ENCODE results near the gene ENO2. TPM values are rescaled to one million over a fixed set of nuclear protein-coding genes. Genes with fewer than 3 reads are reported as not detected.
A peak's percentile ranks its signal among the peaks of the same experiment; 100 is the strongest.

ENO2 gene
- total RNA-seq, 1 donor from 2014 or later = 29.7 TPM

DNA sequence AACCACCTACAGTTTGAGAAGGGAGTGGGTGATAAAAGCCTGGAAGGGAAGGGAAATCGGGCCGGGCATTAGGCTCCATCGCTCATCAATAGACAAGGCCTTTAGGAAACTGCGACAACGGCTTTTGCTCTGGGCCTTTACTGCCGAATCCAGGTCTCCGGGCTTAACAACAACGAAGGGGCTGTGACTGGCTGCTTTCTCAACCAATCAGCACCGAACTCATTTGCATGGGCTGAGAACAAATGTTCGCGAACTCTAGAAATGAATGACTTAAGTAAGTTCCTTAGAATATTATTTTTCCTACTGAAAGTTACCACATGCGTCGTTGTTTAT is 29.0 kb downstream of the ENO2 start:
- DNase-seq (ENCODE audit: low spot score) = peak; percentile 90
- intact Hi-C loops (cut with DNase I) = loop anchor here (5.0 kb wide), 1 partner anchor 99 kb away; no protein-coding TSS in a partner anchor

DNA sequence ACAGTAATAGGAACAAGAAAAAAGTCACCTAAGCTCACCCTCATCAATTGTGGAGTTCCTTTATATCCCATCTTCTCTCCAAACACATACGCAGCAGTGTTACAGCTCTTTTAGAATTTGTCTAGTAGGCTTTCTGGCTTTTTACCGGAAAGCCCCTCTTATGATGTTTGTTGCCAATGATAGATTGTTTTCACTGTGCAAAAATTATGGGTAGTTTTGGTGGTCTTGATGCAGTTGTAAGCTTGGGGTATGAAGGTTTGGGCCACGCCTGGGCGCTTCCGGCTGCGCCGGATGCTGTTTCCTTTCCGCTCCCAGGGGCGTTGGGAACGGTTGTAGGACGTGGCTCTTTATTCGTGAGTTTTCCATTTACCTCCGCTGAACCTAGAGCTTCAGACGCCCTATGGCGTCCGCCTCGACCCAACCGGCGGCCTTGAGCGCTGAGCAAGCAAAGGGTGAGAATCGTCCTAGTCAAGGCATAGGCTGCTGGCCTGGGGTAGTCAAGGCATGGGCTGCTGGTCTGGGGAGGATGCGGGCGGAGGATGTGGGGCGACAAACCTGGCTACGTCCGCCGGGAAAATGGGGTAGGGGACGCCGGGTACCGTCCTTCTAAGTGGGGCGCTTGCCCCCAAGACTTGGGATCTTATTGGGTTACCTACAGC is 29.5 kb downstream of the ENO2 start, which contains the start of the genes C12orf57 and RNU7-1:
Gene C12orf57, plus strand, starts transcription at position 301 of the 659 bp plus-strand sequence. Its CDS starts 100 bp downstream, at position 401.
Gene RNU7-1, plus strand, starts transcription at position 95 of the 659 bp plus-strand sequence.
- no peak for DNase-seq (ENCODE audit: low spot score)
- intact Hi-C loops (cut with DNase I) = loop anchor here (1.0 to 5.0 kb wide), 4 partner anchors 19 to 165 kb away; partner anchors contain the start of gene C1RL

DNA sequence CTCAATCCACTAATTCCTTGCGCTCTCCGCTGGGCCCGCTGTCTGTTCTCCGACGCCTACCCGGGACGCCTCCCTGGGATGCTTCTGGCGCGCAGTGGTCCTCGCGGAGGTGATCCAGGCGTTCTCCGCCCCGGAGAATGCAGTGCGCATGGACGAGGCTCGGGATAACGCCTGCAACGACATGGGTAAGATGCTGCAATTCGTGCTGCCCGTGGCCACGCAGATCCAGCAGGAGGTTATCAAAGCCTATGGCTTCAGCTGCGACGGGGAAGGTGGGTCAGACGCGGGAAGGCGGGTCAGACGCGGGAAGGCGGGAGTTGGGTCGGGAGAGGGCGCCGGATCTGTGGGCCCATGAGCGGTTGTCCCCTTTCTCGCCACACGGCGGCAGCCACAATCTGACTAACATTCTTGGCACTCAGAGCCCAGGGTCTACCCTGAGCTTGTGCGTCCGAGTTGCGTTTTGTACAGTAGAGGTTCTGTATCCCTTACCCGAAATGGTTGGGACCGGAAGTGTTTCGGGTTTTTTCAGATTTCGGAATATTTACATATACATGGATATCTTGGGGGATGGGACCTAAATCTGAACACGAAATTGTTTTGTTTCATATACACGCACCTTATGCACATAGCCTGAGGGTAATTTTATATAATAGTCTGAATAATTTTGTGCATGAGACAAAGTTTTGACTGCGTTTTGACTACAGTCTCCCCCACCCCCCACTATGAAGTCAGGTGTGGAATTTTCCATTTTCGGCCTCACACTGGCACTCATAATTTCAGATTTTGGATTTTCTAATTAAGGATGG is 30.2 kb downstream of the ENO2 start:
- intact Hi-C loops (cut with DNase I) = loop anchor here (1.0 to 5.0 kb wide), 4 partner anchors 20 to 165 kb away; partner anchors contain the start of gene C1RL
- DNase-seq (ENCODE audit: low spot score) = peak; percentile 95

DNA sequence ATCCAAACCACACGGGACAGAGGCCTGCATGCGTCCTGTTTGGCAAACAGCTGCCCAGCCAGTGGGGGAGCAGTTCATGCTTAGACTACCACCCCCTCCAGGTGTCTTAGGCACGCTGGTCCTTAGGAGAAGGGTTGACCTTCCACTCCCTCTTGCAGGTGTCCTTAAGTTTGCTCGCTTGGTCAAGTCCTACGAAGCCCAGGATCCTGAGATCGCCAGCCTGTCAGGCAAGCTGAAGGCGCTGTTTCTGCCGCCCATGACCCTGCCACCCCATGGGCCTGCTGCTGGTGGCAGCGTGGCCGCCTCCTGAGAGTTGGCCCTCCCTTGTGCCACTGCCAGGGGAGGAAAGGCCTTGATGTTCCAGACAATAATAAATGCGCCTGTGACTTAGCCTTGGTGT is 31.2 kb downstream of the ENO2 start:
- DNase-seq (ENCODE audit: low spot score) = no peak
- intact Hi-C loops (cut with DNase I) = loop anchor here (2.0 kb wide), 1 partner anchor 21 kb away; no protein-coding TSS in a partner anchor

DNA sequence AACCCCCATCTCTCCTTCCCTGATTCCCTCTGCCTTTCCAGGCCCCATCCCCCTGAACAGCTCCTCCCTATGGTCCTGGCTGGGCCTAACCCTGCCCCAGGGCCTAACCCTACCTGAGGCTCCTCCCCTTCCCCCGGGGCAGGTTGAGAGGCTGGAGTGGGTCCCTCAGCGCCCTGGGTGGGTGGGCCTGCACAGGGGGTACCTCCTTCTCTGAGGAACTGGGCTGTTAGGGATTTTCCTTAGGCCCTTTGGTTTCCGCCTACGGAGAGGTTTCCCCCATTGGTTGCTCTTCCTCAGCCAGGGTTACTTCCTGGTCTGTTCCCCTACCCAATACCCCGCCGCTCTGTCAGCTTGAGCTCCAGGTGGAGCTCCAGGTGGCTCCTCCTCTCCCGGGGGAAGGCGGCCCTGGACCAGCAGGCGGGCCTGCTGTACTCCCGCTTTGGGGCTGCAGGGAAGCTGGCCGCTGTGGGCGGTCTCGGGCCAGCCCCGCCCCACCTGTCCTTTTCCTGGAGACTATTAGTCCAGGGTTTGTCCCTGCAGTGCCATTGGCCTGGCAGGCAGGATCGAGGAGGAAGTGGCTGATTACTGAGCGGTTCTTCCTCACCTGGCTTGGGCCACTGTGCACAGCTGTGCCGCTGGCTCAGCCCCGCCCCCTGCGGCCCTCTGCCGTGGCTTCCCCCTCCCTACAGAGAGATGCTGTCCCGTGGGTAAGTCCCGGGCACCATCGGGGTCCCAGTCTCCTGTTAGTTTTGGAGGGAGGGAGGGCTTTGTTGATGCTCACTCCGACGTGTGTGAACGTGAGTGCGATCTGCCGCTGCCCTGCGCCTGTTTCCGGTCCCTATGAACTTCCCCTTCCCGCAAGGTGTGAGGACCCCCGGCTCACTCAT is 31.9 kb downstream of the ENO2 start:
- intact Hi-C loops (cut with DNase I) = no loop called here
- no peak for DNase-seq (ENCODE audit: low spot score)

DNA sequence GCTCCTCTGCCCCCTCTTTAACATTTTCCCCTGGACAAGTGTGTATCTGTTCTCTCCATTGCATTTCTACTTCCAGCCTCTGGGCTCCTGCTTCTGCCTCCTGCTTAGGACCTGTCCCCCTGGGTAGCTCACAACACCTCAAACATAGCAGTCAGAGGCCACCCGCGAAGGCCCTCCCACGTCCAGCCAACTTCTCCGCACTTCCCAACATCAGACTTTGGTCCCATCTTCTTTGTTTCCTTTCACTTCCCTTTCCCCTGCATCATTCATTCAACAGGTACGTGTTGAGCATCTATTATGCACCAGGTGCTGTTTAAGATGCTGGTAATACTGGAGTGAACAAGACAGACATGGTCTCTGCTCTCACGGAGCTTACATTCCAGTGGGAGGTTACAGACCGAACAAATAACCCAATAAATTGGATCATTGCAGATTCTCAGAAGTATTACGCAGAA is 32.6 kb downstream of the ENO2 start:
- DNase-seq (ENCODE audit: low spot score) = no peak
- intact Hi-C loops (cut with DNase I) = no loop called here

DNA sequence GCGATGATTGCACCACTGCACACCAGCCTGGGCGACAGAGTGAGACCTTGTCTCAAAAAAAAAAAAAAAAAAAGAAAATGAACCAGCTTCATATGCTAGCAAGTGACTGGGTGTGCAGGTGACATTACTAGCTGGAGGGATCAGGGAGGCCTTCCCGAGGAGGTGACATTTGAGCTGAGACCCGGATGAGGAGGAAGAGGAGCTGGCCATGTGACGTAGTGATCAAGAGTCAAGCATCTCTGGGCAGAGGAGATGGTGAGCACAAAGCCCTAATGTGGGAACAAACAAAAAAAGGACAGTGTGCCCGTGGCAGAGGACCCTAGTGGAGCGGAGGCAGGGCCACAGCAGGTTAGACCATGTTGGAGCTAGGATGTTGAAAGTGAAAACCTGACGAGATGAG is 33.2 kb downstream of the ENO2 start:
- peak; percentile 58 for DNase-seq (ENCODE audit: low spot score)
- intact Hi-C loops (cut with DNase I) = no loop called here

DNA sequence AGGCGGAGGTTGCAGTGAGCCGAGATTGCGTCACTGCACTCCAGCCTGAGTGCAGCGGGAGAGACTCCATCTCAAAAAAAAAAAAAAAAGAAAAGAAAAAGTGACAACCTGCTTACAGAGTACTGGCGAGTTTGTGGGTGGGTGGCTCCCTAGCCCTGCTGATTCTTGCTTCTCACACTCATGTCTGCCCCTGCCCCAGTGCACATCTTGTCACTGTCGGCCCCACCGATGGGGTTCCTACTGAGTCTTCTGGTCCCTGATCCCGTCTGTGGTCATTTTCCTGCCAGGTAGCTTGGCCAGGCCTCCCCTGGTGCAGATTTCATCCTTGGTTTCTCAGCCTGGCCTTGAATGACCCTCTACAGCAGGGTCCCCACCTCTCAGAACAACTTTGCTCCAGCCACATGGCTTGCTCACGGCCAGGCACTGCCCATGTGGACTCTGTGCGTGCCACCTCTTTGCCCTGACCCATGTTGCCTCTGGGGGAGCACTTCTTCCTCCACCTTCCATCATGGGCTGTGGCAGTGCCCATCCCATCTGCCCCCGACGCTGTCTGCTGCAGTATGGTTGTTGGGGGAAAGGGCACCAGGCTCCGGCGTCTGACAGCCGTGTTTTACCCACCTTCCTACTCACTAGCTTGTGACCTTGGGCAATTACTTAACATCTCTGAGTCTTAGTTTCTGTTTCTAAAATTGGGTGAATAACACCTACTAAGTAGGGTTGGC is 34.7 kb downstream of the ENO2 start:
- intact Hi-C loops (cut with DNase I) = no loop called here
- DNase-seq (ENCODE audit: low spot score) = peak; percentile 73

DNA sequence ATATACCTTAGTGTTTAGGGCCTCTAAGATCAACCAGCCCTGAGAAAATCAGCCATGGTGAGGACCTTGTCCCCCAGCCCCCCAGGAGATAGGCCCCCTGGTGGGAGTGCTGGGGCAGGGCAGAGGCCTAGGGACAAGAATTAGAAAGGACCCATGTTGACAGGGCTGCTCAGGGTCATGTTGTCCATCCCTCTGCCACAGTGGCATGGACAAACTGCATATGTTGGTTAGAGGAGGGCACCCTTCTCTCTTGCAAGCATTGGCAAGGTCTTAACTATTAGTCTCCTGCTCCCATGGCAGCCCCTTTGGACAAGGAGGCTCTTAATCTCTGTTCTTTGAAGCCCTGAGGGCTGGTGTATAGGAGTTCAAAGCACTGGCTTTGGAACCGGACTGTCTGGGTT is 36.0 kb downstream of the ENO2 start:
- DNase-seq (ENCODE audit: low spot score) = peak; percentile 58

DNA sequence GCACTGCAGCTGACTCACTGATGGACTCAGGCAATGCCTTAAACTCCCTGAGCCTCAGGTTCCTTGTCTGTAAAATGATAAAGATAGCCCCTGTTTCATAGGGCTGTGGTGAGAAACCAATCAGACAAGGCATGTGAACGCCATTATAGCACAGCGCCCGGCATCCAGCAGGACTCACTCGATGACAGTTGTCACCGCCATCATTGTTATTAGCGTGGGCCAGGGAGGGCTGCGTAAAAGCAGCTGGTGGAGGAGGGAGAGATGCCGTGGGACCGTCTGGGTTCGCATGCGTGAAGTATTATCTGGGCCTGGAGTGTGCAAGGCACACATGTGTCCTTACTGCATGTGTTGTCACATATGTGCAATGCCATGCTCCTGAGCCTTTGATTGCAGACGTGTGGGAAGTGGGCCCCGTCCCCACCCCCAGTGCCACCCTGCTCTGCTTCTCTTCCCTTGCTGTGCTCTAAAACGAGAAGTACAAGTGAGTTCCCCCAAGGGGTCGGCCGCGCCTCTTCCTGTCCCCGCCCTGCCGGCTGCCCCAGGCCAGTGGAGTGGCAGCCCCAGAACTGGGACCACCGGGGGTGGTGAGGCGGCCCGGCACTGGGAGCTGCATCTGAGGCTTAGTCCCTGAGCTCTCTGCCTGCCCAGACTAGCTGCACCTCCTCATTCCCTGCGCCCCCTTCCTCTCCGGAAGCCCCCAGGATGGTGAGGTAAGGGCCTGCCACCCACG is 36.6 kb downstream of the ENO2 start, which contains the start of gene PTPN6:
Gene PTPN6, plus strand, starts transcription at position 546 of the 730 bp plus-strand sequence. Its CDS starts 157 bp downstream, at position 703.
- peak; percentile 91 for DNase-seq (ENCODE audit: low spot score)
- intact Hi-C loops (cut with DNase I) = no loop called here

More for the DNA sequence above, 36.0 kb downstream of the ENO2 start:
- intact Hi-C loops (cut with DNase I) = no loop called here

DNA sequence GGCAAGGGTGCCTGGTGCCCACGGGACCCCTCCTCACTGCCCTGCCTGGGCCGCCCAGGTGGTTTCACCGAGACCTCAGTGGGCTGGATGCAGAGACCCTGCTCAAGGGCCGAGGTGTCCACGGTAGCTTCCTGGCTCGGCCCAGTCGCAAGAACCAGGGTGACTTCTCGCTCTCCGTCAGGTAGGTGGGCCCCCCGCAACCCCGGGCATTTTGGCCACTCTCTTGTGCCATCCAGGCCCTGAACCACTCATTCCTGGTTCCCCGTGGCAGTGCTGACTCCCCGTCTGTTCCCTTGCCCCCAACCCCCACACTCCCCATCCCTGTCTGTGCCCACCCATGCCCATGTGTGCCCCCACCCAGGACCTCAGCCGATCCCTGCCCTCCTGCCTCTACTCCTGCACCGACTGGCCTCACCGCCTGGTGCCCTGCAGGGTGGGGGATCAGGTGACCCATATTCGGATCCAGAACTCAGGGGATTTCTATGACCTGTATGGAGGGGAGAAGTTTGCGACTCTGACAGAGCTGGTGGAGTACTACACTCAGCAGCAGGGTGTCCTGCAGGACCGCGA is 37.3 kb downstream of the ENO2 start:
- intact Hi-C loops (cut with DNase I) = no loop called here
- peak; percentile 77 for DNase-seq (ENCODE audit: low spot score)

DNA sequence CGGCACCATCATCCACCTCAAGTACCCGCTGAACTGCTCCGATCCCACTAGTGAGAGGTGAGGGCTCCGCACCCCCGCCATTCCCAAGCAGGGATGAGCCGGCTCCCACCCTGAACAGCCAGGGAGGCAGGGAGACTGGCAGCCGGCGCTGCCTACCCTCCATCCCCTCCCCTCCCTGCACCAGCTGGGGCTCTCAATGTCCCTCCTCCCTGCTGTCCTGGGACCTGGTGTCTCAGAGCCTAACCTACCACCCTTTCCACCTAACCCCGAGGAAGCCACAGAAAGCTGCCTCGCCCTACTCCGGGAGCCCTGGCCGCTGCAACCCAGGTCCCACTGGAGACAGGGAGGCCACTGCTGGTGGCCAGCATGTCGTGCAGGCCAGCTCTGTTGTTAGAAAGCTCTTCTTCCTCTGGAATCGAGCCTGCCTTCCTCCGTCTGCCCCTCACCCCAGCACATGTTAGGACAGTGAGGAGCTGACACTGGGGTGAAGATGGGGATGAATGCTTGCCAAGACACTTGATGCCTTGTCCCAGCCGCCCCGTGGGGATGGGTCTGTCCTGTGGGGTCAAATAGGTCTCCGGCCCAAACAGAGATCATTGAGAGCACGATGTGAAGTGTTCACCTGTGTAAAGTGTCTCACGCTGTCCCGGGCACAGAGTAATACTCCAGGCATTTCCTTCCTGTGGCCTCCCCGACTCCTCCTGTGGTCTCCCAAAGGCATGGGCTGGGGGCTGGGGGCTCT is 37.9 kb downstream of the ENO2 start:
- intact Hi-C loops (cut with DNase I) = no loop called here
- peak; percentile 72 for DNase-seq (ENCODE audit: low spot score)

DNA sequence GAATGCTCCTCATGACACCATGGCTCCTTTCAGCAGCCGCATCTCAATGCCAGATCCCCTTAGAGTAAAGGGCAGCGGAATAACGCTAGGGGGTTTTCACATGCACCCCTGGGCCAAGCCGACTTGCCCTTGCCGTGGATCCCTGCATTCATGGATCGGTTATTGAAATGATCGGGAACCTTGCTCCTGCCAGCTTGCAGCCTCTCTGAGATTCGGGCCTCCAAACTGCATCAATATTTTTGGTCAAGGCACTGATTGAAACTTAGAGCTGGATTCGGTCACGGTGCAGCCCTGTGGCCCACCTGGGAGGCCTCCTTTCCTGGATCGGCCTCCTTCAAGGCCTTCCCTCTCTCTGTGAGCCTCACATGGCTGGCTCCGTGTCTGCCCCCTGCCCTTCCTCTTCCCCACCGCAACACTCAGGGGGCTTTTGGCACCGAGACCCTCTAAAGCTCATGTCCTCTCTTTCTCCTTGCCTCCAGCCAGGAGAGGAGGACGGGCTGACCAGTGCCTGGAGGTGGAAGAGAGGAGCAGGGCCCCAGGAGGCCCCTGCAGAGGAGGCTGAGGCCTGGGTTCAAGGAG is 38.6 kb downstream of the ENO2 start:
- DNase-seq (ENCODE audit: low spot score) = no peak
- intact Hi-C loops (cut with DNase I) = no loop called here

DNA sequence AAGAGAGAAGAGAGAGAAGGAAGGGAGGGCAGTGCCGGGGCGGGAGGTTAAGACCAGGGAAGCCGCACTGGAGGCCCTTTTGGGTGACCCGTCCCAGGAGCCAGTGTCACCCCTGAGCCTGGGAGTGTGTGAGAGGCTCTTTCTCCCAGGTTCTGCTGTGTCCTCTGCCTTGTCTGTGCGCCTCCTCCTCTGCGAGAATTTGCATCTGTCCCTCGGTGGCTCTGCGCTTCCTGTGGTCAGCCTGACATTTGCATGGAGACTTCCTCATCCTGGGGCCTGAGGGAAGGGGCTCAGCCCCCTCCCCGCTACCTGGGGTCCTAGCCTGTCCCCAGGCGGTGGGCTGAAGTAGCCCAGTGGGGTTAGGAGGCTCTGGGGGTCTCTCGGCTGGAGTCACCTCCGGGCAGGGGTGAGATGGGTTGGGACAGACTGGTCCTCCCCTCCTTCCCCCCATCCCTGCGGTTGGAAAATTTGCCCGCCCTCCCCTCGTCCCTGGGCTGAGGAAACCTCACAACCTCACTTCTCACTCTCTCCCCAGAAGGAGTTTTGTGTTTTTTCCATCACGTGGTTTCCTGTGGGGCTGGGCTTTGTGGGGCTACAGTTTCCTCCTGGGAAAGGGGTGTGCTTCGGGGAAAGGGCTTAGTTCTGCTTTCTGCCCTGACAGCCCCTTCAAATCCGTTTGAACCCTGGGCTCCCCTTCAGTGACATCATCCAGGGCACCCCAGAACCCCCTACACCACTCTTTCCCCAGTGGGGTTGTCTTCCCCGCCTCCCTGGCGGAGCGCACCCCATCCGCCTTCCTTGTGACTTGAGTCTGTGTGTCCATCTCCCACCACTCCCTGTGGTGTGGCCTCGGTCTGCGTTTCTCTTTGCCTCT is 39.3 kb downstream of the ENO2 start:
- intact Hi-C loops (cut with DNase I) = no loop called here
- peak; percentile 92 for DNase-seq (ENCODE audit: low spot score)

DNA sequence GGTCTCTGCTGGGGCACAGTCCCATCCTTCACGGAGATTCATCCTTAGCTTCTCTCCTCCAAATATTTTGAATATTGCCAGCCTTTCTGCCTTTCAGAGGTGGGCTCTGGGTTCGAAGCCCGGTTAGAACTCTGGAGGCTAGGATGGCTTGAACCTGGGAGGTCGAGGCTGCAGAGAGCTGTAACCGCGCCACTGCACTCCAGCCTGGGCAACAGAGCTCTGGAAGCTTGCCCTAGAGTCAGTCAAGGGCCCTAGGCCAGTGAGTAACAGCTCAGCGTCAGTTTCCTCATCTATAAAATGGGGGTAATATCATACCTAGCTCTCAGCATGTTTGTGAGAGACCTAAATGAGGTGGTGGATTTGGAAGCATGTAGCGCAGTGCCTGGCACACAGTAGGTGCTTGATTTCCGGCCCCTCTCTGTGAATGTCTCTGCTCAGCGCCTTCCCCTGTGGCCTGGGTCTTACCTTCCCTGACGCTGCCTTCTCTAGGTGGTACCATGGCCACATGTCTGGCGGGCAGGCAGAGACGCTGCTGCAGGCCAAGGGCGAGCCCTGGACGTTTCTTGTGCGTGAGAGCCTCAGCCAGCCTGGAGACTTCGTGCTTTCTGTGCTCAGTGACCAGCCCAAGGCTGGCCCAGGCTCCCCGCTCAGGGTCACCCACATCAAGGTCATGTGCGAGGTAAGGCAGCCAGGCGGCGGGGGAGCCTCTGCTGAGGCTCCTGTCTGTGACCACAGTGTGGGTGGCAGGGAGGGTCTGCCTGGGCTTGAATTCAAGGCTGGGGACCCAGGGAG is 40.1 kb downstream of the ENO2 start:
- peak; percentile 70 for DNase-seq (ENCODE audit: low spot score)
- intact Hi-C loops (cut with DNase I) = no loop called here

Measured in cardiac septum (tissue), 1 donor.